HG03520 (cell line): ENCODE measurements around the gene TSC22D3.
"Not testable (repeated sequence)": the region's sequence is repeated elsewhere in the genome, so short reads cannot be mapped to it uniquely, and the experiment has no call there.

ENCODE experiments used
- ATAC-seq: cut with Tn5 transposase; IDR thresholded peaks from one replicate; pipeline ENCODE4 v1.9.1; 2021; ENCODE audit warnings: mild to moderate bottlenecking, moderate library complexity; ENCODE audit not compliant: unreplicated experiment

TSC22D3 gene

DNA sequence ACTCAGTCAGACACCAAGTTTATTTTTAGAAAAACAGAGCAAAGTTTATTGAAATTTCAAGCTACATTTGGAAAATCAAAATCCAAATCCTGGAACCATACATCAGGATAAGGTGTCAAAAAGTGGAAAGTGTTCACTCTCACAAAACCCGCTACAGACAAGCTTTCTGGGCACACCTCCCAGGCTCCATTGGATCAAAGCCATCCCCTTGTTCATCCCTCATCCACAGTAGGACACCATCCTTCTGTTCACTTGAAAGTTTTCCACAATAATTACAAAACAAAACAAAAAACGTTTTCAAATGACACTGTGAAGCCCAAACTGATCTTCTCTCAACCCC, 62.4 kb downstream of the TSC22D3 start:
- ATAC-seq = no peak

DNA sequence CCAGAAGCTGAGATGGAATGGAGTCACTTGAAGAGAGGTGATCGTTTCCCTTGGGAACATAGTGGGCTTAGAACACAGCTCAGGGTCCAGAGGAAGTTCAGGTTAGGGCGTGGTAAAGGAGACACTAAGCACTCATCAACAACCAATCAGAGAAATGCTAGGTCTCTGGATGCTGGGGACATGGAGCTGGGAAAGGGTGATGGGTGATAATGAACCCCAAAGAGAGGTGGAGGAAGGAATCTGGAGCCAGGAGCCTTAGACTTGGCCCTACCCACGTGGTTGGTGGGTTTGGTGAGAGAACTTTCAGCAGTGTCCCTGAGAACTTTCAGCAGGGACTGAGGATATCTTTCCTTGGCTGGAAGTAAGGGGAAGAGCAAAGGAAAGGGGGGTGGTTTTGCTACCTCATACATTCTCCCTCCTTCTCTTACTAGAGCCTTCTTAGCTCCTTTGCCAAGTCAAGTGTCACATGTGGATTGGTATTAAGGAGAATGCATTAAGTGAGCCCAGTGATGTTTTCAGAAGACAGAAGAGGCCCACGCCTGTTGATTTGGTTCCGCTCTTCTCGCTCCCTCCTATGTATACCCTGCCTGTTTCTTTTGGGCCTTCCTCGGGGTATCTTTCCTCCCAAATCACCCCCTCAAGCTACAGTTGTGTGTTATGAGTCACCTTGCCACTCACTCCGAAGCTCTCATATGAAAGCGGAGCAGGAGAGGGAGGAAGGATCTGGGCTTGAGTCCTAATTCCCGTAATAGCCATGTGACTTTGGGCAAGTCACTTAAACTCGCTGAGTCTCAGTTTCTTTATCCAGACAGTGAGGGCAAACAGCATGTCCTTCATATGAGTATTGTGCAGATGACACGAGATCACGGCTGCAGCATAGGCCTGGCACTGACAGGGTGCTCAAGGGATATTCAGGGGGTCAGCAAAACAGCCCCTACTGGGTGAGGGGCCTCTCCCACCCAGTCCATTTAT, 63.1 kb downstream of the TSC22D3 start:
- no peak for ATAC-seq

- ATAC-seq = no peak
Observed at GRCh38 chrX:107711521-107712181, 63.9 kb downstream of the TSC22D3 start.

DNA sequence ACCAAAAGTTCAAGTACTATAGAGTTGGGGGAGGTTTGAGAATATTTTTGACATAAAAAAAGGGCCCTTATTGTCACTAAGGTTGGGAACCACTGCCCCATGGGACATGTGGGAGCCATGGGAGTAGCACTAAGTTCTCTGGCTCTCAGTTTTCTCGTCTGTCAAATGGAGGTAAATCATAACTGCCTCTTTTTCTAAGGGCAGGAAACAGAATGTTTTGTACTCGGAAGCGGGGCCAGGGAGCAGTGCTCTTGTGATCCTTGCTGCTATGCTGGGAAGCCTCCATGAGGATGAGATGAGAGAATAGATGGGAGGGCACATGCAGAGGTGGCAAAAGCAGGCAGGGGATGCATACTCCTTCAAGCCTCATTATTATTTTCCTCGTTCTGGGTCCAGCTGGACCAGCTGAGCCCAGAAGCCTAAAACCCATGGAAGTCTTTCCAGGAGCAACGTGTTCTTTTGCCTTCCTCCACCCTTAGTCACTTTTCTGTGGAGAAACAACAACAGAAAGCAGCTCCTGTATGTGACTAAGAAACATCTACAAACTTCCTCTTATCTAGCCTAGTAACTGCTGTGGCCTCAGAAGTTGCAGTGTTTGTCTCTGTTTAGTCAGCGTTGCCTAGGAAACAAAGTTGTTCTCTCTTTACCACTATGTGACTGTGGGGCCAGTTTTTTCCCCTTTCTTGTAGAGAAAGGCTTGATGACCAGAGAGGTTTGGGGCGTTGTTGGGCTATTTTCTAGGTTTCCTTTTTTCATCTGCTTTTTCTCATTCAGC, 64.8 kb downstream of the TSC22D3 start:
- peak; percentile 90 for ATAC-seq

DNA sequence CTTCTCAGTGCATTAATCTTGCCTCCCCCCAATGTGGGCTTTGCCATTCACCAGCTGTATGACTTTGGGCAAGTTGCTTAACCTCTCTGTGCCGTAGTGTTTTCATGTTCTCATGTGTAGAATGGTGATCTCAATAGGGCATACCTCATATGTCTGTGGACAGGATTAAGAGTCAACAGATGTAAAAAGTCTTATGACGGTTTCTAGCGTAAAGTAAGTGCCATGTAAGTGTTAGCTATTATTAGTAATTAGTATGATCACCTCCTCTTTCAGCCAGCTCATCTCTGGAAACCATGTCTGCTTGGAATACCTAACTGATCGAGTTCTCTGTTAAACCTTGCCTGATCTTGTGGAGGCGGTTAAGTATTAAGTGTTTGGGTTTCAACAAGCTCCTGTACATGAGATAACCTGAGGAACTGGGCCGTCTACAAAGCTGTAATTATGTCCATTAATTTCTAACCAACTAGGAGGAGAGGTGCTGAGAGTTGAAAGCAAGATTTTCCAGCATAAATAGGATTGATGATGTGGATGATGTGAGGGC, 66.3 kb downstream of the TSC22D3 start:
- ATAC-seq = no peak

GRCh38 chrX:107708762-107709161, 66.8 kb downstream of the TSC22D3 start:
- no peak for ATAC-seq

DNA sequence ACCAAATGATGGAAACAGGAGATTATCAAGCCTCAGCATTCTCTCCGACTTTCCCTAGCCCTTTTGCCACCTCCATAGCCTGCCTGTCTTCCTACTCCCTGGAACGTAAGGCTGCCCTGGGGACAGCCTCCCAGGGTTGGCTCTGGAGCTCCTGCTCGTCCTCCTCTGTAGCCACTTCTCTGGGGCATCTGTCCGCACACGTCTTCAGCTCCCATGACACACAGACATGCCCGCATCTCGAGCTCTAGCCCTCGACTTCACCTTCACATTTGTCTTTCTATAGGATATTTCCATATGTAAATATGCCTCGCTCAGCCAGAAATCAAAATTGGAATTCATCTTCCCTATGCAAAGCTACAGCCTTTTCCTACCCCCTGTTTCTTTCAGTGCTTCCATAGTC, 67.7 kb downstream of the TSC22D3 start:
- no peak for ATAC-seq

GRCh38 chrX:107706309-107706708, 69.3 kb downstream of the TSC22D3 start:
- no peak for ATAC-seq

DNA sequence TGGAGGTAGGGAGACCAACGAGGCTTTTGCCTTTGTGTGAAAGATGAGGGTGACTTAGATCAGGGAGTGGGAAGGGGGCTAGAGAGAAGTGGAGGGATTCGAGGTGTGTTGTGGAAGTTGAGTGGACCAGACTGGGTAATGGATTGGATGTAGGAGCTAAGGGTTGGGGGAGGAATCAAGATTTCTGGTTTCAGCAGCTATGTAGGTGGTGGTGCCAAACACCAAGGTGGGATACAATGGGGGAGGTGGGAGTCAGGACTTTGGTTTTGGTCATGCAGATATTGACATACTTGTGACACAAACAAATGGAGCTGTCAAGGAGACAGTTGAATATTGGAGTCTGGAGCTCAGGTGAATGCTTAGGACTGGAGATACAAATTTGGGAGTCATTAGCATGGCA, 71.0 kb downstream of the TSC22D3 start:
- ATAC-seq = no peak

DNA sequence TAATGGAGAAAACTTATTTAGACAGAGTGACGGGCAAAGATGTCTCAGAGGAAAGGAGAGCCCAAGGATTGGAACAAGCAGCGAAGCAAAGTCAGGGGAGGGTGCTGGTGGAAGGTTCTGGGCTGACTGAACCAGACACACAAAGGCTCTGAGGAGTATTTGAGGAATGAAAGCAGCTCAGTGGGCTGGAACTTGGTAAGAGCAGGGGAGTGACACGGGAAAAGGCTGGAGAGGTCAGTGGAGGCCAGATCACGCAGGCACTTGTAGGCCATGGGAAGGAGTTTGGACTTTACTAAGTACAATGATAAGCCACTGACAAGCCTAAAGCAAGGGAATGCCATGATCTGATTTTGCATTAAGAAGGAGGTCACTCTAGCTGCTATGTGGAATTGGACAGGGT, 71.4 kb downstream of the TSC22D3 start:
- ATAC-seq = no peak

DNA sequence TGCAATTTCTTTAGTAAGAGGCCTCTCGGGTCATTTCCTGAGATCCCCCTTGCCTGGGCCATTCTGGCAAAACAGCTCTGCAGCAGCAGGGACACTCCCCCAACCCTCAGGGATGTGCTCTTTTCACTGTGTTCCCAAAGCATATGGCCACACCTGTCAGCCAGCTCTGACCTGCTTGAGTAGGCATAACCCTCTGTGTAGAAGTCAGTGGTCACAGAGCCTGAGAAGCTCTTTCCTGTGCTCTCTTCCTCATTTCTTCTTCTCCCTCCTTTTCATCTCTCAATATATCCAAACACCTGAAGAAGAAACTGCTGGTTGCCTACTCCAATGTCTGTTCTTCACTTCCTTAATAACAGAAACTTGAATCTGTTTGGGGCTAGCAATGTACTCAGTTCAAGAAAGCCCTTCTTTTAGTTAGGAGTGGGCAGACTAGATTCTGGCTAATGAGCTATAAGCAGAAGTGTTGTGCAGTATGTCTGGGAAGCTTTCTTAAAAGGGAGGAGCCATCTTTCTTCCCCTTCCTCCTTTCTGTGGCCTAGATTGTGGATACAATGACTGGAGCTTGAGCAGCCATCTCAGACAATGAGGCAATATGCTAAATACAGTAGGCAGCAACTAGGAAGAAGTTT, 74.0 kb downstream of the TSC22D3 start:
- ATAC-seq = no peak

- ATAC-seq = no peak
Observed at GRCh38 chrX:107700790-107701189, 74.8 kb downstream of the TSC22D3 start.

DNA sequence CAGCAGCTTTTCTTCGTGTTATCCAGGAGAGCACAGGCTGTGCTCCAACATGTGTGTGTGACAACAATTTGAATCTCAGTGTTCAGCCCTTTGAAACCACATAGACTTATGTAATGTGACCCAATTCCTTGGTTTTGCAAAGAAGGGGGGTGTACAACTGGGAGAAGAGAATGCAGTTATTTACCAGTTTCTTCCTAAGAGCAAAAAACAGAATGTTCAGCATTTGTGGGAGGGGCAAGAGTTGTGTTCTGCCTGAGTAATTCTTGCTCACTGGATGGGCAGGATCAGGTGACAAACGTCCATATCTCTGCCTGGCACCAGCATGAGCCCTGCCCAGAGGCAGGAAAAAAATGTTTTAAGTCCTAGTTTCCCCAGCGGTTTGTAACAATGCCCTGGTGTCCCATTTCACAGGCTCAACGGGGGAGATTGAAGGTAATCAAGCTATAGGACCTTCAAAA, 75.2 kb downstream of the TSC22D3 start:
- ATAC-seq = no peak

- ATAC-seq = no peak
Observed at GRCh38 chrX:107699616-107700015, 76.0 kb downstream of the TSC22D3 start.

DNA sequence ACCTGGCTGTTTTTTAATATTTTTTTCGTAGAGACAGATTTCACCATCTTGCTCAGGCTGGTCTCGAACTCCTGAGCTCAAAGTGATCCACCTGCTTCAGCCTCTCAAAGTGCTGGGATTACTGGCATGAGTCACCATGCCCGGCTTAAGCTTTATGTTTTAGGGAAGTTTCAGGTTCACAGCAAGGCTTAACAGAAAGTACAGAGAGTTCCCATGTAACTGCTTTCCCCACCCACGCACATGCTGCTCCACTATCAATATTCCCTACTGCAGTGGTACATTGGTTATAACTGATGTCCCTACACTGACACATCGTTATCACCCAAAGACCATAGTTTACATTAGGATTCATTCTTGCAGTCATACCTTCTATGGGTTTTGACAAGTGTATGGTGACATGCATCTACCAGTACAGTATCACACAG, 84.6 kb downstream of the TSC22D3 start:
- no peak for ATAC-seq

DNA sequence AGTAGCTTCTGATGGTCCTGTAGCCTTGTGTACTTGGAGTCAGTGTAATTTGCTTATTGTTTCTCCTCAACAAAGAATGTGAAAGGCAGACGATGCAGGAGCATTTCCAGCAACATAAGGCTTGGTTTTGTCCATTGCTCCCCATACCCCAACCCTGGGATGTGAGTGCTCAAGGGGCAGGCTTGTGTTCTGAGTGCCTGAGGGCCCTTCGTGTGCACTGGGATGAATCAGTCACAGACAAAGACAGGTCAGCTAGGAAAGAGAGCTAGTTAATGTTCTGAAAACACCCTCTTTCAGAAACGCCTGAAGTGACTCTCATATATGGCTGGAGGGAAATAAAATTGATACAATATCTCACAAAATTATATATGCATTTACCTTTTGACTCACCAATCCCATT, 88.1 kb downstream of the TSC22D3 start:
- no peak for ATAC-seq

DNA sequence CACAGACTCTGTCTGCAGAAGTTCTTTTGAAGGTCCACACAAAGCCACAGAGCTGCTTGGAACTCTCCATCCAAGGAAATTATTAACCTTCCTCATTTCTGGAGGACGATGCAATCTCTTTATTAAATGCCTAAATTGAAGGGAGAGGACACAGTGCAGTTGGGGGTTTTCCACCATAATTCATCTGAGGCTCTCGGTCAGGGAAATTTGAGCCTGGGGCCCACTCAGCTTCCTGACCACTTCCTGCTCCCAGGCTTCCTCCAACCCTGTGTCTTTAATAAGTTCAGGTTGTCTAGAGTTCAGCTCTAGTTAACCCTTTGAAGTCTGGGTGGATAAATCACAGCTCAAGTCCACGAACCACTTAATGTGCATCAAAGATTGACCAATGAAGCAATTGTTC, 88.8 kb downstream of the TSC22D3 start:
- ATAC-seq = no peak

GRCh38 chrX:107686026-107686425, 89.6 kb downstream of the TSC22D3 start:
- no peak for ATAC-seq

DNA sequence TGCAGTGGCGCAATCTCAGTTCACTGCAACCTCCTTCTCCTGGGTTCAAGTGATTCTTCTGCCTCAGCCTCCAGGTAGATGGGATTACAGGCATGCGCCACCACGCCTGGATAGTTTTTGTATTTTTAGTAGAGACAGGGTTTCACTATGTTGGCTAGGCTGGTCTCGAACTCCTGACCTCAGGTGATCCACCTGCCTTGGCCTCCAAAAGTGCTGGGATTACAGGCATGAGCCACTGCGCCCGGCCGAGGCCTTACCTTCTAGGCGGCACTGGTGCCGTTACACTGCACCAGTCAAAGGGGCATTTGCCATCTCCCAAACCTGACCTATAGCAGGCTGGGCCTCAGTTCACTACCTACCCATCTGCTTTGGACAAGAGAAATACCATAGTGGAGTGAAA, 90.0 kb downstream of the TSC22D3 start:
- not testable (repeated sequence) for ATAC-seq

DNA sequence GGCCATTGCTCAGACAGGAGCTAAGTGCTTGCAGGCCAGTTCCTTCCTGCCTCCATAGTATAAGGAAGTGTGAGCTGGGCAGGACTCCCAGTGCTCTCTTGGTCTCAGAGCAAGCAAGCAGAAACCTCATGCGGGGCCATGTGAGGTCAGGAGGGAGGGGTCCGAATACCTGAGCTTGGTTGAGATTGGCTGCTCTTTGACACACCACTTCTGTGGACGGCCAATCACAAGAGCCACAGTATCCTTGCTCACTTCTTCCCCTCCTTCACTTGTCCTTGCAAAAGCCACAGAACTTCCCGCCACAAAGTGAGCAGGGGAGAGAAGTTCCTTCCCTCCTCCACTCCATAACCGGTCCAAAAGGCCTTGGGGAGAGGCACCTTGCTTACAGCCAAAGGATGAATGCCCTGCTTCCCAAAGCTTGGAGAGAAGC, 90.6 kb downstream of the TSC22D3 start:
- peak; percentile 87 for ATAC-seq

DNA sequence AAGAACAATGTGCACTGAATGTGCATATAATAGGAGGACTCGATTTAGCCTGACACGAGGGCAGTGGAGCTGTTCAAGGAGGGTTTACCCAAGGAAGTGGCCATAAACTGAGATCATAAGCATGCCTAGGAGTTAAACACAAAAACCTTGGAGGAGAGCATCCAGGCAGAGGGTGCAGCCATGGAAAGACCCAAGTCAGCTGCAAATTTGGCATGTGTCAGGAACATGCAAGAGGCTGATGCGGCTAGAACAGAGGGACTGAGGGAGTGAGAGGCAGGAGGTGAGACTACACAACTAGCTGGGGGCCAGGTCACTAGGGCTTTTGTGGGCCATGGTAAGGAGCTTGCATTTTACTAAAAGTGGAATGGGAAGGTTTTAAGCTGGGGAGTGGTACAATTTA, 91.7 kb downstream of the TSC22D3 start:
- ATAC-seq = no peak
